ENCODE results near the gene RIN2.
A peak's percentile ranks its signal among the peaks of the same experiment; 100 is the strongest.

The RIN2 gene

DNA sequence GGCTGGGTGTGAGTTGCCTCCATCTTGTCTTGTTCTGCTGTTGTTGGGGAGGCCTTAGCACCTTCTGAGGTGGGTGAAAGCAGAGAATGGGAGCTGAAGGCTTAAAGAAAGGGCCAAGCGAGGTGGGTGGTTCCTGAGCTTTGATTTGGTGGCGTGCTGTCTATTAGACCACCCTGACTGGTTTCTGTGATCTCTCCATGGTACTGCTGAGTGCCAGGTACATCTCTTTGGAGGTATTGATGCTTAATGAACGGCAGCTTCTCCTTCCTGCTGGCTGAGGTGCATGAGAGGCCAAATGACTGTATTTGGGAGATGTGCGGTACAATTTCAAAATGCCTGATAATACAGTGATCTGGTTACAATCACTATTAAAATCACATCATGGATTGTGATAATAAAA is 15.4 kb downstream of the RIN2 start:
- Histone ChIP-seq H4K20me1 (ENCODE audit: insufficient read depth) (no peaks in the 10 kb centered on the region), H2AFZ (ENCODE audit: low read depth) (no peak overlapping the region), H3K36me3 (ENCODE audit: insufficient read depth) (no peaks in the 10 kb centered on the region), H3K79me2 (ENCODE audit: insufficient read depth, low read depth) (no peaks in the 10 kb centered on the region), H3K4me2 (no peak overlapping the region), H3K27me3 (ENCODE audit: insufficient read depth, low read depth) (no peaks in the 10 kb centered on the region), H3K27ac (no peak overlapping the region), H3K4me3 (IDR thresholded peaks at IDR 0.05; ENCODE audit: insufficient read depth, low read depth, low read length) (no peak overlapping the region), H3K9ac (no peak overlapping the region), H3K4me1 (ENCODE audit: low read depth, poor library complexity, severe bottlenecking) (peaks cover 32% of the 10 kb centered on the region)
- TF ChIP-seq CTCF (conservative IDR thresholded peaks at IDR 0.05; ENCODE audit: low read depth, low read length): no peak

DNA sequence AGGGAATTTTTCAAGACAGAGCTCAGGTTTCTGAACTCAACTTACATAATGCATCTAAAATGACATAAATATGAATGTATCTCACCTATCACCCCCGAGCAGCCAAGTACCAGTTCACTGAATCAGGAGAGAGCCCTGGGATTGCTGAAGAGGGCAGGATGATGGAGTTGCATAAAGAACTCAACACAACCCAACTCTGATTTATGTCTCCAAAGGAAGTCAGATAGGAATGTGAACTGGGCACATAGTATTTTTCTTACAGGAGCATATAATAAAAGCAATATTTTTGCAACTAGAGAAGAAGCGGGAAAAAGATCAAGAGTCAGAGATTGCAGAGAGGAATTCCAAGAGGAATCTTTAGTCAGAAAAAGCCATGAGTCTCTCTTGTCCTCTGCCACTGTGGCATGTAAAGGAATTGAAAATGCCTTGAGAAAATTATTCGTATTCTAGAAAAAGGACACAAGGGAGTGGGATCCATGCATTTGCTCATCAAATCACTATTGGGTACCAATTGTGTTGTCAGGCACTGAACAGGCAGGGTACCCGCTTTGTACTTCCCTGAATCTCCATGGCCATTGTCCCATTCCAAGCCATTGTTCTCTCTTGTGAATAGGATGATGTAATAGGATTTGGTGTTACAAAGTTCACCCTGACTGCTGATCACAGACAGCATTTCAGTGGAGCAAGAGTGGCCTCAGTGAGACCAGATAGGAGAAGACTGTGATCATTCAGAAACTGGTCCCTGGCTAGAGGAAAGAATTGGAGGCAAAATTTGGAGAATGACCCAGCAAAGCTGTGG is 16.3 kb downstream of the RIN2 start:
- no peaks in the 10 kb centered on the region for H4K20me1 ChIP-seq (ENCODE audit: insufficient read depth)
- H3K4me3 ChIP-seq (IDR thresholded peaks at IDR 0.05; ENCODE audit: insufficient read depth, low read depth, low read length): no peak overlapping the region
- H3K27me3 ChIP-seq (ENCODE audit: insufficient read depth, low read depth): no peaks in the 10 kb centered on the region
- peaks cover 41% of the 10 kb centered on the region for H3K4me1 ChIP-seq (ENCODE audit: low read depth, poor library complexity, severe bottlenecking)
- no peak overlapping the region for H3K4me2 ChIP-seq
- no peak overlapping the region for H3K9ac ChIP-seq
- no peak overlapping the region for H3K27ac ChIP-seq
- H2AFZ ChIP-seq (ENCODE audit: low read depth): no peak overlapping the region
- H3K79me2 ChIP-seq (ENCODE audit: insufficient read depth, low read depth): no peaks in the 10 kb centered on the region
- no peak for TF ChIP-seq CTCF (conservative IDR thresholded peaks at IDR 0.05; ENCODE audit: low read depth, low read length)
- no peaks in the 10 kb centered on the region for H3K36me3 ChIP-seq (ENCODE audit: insufficient read depth)

GRCh38 chr20:19775353-19776253 is 17.5 kb downstream of the RIN2 start:
- no peaks in the 10 kb centered on the region for H3K36me3 ChIP-seq (ENCODE audit: insufficient read depth)
- no peaks in the 10 kb centered on the region for H3K79me2 ChIP-seq (ENCODE audit: insufficient read depth, low read depth)
- no peak overlapping the region for H3K4me2 ChIP-seq
- no peak for TF ChIP-seq CTCF (conservative IDR thresholded peaks at IDR 0.05; ENCODE audit: low read depth, low read length)
- no peak overlapping the region for H3K4me3 ChIP-seq (IDR thresholded peaks at IDR 0.05; ENCODE audit: insufficient read depth, low read depth, low read length)
- H3K27ac ChIP-seq: no peak overlapping the region
- H3K27me3 ChIP-seq (ENCODE audit: insufficient read depth, low read depth): no peaks in the 10 kb centered on the region
- peaks cover 48% of the 10 kb centered on the region for H3K4me1 ChIP-seq (ENCODE audit: low read depth, poor library complexity, severe bottlenecking)
- H2AFZ ChIP-seq (ENCODE audit: low read depth): no peak overlapping the region
- H4K20me1 ChIP-seq (ENCODE audit: insufficient read depth): no peaks in the 10 kb centered on the region
- no peak overlapping the region for H3K9ac ChIP-seq

- Histone ChIP-seq H3K4me1 (ENCODE audit: low read depth, poor library complexity, severe bottlenecking) (peaks cover 65% of the 10 kb centered on the region), H3K27ac (peak overlapping the region; percentile 92; the same call in 1 of the 2 replicates), H3K27me3 (ENCODE audit: insufficient read depth, low read depth) (no peaks in the 10 kb centered on the region), H2AFZ (ENCODE audit: low read depth) (no peak overlapping the region), H3K4me3 (IDR thresholded peaks at IDR 0.05; ENCODE audit: insufficient read depth, low read depth, low read length) (no peak overlapping the region), H3K36me3 (ENCODE audit: insufficient read depth) (no peaks in the 10 kb centered on the region), H3K79me2 (ENCODE audit: insufficient read depth, low read depth) (no peaks in the 10 kb centered on the region), H3K4me2 (peak overlapping the region; percentile 92; the same call in 1 of the 2 replicates), H4K20me1 (ENCODE audit: insufficient read depth) (no peaks in the 10 kb centered on the region), H3K9ac (no peak overlapping the region)
- TF ChIP-seq CTCF (conservative IDR thresholded peaks at IDR 0.05; ENCODE audit: low read depth, low read length): no peak
Measured at GRCh38 chr20:19777315-19777714, 19.3 kb downstream of the RIN2 start.

Data from KMS-11 (cell line).